Measurements from ENCODE around the gene APEX1.

GRCh38 chr14:20438664-20439063 is 16.4 kb upstream of the APEX1 start:
- TF ChIP-seq POLR2A (IDR thresholded peaks at IDR 0.05) (no peak), CTCF (IDR thresholded peaks at IDR 0.05) (no peak)
